HepG2 (cell line): Measurements from ENCODE around the gene NDC80. TPM values are rescaled to one million over a fixed set of nuclear protein-coding genes. Genes with fewer than 3 reads are reported as not detected.

Experiments used
- ATAC-seq: fragments of 200-7000 bp; cut with Tn5 transposase; 3 replicates; pipeline ENCODE4 v1.9.1; 2020; ENCODE audit warnings: mild to moderate bottlenecking, moderate library complexity
- BruUV-seq: library from RNA; stranded (reverse); fragments of 400-500 nt; replicated peaks from 2 replicates; lab custom pipeline; 2021; lab: Mats Ljungman, UMichigan
- CTCF ChIA-PET: fragments of 300-600 bp; formaldehyde crosslinking; extraction: SDS; loops from one replicate; lab custom pipeline; 2021; ENCODE audit warnings: low total read pairs, inconsistent platforms, low intra/inter-chr PET ratio; lab: Yijun Ruan, JAX
- POLR2A ChIA-PET: fragments of 350-600 bp; sonication (Branson Sonifier 250); formaldehyde crosslinking; loops from one replicate; lab custom pipeline; 2020; ENCODE audit warnings: antibody characterized with exemption, inconsistent platforms; lab: Yijun Ruan, JAX
- DNase-seq: peaks from one replicate; pipeline ENCODE4 v3.0.0-alpha.2; 2015; ENCODE audit warnings: low spot score
- FAIRE-seq: peaks from 3 replicates; lab custom pipeline; 2011; peaks lifted over from hg19 to GRCh38; lab: Jason Lieb, UNC
- H2AFZ ChIP-seq: one replicate; pipeline ENCODE4 v1.6.1; 2011; ENCODE audit warnings: low read length, inconsistent platforms
- H3K27ac ChIP-seq: fragments of 300-600 bp; 3 replicates; pipeline ENCODE4 v1.8.0; 2011; ENCODE audit warnings: mixed run types, mild to moderate bottlenecking, mixed read lengths, low read length, inconsistent platforms; ENCODE audit not compliant: insufficient read depth; ENCODE audit errors: extremely low read length
- H3K27me3 ChIP-seq, 2 experiments: fragments of 200-600 bp in 1 of 2; 2 replicates in 1 of 2; 3 replicates in 1 of 2; pipeline versions ENCODE4 v1.6.0 to v1.8.0; 2011; ENCODE audit warnings: low read length in 2 of 2, mild to moderate bottlenecking in 2 of 2, moderate library complexity in 2 of 2, inconsistent platforms in 1 of 2; ENCODE audit not compliant: insufficient read depth in 2 of 2, control insufficient read depth in 1 of 2
- H3K36me3 ChIP-seq, 2 experiments: fragments of 200-600 bp in 1 of 2; replicated peaks in 1 of 2; 2 replicates in 1 of 2; 3 replicates in 1 of 2; pipeline versions ENCODE4 v1.5.1 to v1.8.0; 2011; ENCODE audit warnings: low read length in 2 of 2, inconsistent platforms in 1 of 2; ENCODE audit not compliant: insufficient read depth in 2 of 2, control insufficient read depth in 1 of 2
- H3K4me1 ChIP-seq: 2 replicates; pipeline ENCODE4 v1.5.1; 2012; ENCODE audit warnings: low read length, inconsistent platforms; ENCODE audit not compliant: insufficient read depth
- H3K4me2 ChIP-seq: 2 replicates; pipeline ENCODE4 v1.6.0; 2011; ENCODE audit warnings: low read depth, low read length, inconsistent platforms
- H3K4me3 ChIP-seq, 3 experiments: fragments of 200-600 bp in 1 of 3; sonication (generic), shearing (Covaris generic) in 1 of 3; replicated peaks in 1 of 3; 2 replicates each; pipeline ENCODE4 v1.5.1; 2011 to 2016; ENCODE audit warnings: low read length in 3 of 3, inconsistent platforms in 2 of 3, low read depth in 2 of 3, mild to moderate bottlenecking in 2 of 3, control low read depth in 1 of 3, mixed read lengths in 1 of 3; ENCODE audit not compliant: insufficient read depth in 1 of 3
- H3K79me2 ChIP-seq: one replicate; pipeline ENCODE4 v1.6.1; 2011; ENCODE audit warnings: low read length, inconsistent platforms; ENCODE audit not compliant: insufficient read depth
- H3K9ac ChIP-seq: 2 replicates; pipeline ENCODE4 v1.6.0; 2011; ENCODE audit warnings: mild to moderate bottlenecking, low read depth, low read length, inconsistent platforms; ENCODE audit not compliant: insufficient read depth
- H3K9me3 ChIP-seq: 2 replicates; pipeline ENCODE4 v1.5.1; 2012; ENCODE audit warnings: mild to moderate bottlenecking, low read length
- H4K20me1 ChIP-seq: 2 replicates; pipeline ENCODE4 v1.6.0; 2011; ENCODE audit warnings: inconsistent platforms, mild to moderate bottlenecking, low read length, moderate library complexity; ENCODE audit not compliant: insufficient read depth
- CENPT ChIP-seq: sonication (generic); formaldehyde crosslinking; IDR thresholded peaks from 2 replicates; pipeline ENCODE4 v1.8.0; 2022; ENCODE audit warnings: low read depth, mild to moderate bottlenecking, moderate library complexity, missing genetic modification reagents
- DR1 ChIP-seq: sonication (generic); formaldehyde crosslinking; IDR thresholded peaks from 2 replicates; pipeline ENCODE4 v1.8.0; 2021; ENCODE audit warnings: mild to moderate bottlenecking, missing genetic modification reagents, inconsistent platforms
- ETS1 ChIP-seq: sonication (generic); formaldehyde crosslinking; IDR thresholded peaks from 2 replicates; pipeline ENCODE4 v1.4.0; 2020; ENCODE audit warnings: missing genetic modification reagents
- FOXK2 ChIP-seq: fragments of 450-650 bp; IDR thresholded peaks from 2 replicates; pipeline ENCODE4 v1.6.1; 2016
- GABPB1 ChIP-seq: IDR thresholded peaks from 2 replicates; pipeline ENCODE4 v1.6.1; 2016; ENCODE audit warnings: mild to moderate bottlenecking, missing genetic modification reagents, moderate library complexity, missing compliant biosample characterization
- HNF4A ChIP-seq: sonication (generic); formaldehyde crosslinking; IDR thresholded peaks from 2 replicates; pipeline ENCODE4 v1.4.0; 2020; ENCODE audit warnings: missing genetic modification reagents
- IRF9 ChIP-seq: sonication (generic); formaldehyde crosslinking; IDR thresholded peaks from 2 replicates; pipeline ENCODE4 v1.8.0; 2022; ENCODE audit warnings: missing genetic modification reagents, mild to moderate bottlenecking, borderline replicate concordance
- PAF1 ChIP-seq: IDR thresholded peaks from 2 replicates; pipeline ENCODE4 v1.6.1; 2016; ENCODE audit warnings: missing genetic modification reagents, missing compliant biosample characterization
- PBX2 ChIP-seq: IDR thresholded peaks from 2 replicates; pipeline ENCODE4 v1.6.1; 2016; ENCODE audit warnings: control low read depth
- POLR2G ChIP-seq: fragments of 200-400 bp; formaldehyde crosslinking; IDR thresholded peaks from 2 replicates; pipeline ENCODE4 v1.6.1; 2018; ENCODE audit warnings: mild to moderate bottlenecking, low read depth, low read length, moderate library complexity
- RBAK ChIP-seq: sonication (generic); formaldehyde crosslinking; IDR thresholded peaks from 2 replicates; pipeline ENCODE4 v1.5.1; 2020; ENCODE audit warnings: mild to moderate bottlenecking, missing genetic modification reagents
- ZBTB1 ChIP-seq: sonication (generic); formaldehyde crosslinking; IDR thresholded peaks from 2 replicates; pipeline ENCODE4 v1.4.0; 2020; ENCODE audit warnings: missing genetic modification reagents, borderline replicate concordance
- ZBTB21 ChIP-seq: sonication (generic); formaldehyde crosslinking; IDR thresholded peaks from 2 replicates; pipeline ENCODE4 v1.4.0; 2020; ENCODE audit warnings: missing genetic modification reagents
- ZBTB7B ChIP-seq: sonication (generic); formaldehyde crosslinking; IDR thresholded peaks from 2 replicates; pipeline ENCODE4 v1.4.0; 2020; ENCODE audit warnings: missing genetic modification reagents
- ZKSCAN8 ChIP-seq: IDR thresholded peaks from 2 replicates; pipeline ENCODE4 v1.6.1; 2016; ENCODE audit warnings: borderline replicate concordance, missing genetic modification reagents, missing compliant biosample characterization
- ZNF317 ChIP-seq: sonication (generic); formaldehyde crosslinking; IDR thresholded peaks from 2 replicates; pipeline ENCODE4 v1.5.0; 2020; ENCODE audit warnings: mild to moderate bottlenecking, missing genetic modification reagents
- ZNF766 ChIP-seq: sonication (generic); formaldehyde crosslinking; IDR thresholded peaks from 2 replicates; pipeline ENCODE4 v1.5.0; 2020; ENCODE audit warnings: missing genetic modification reagents, borderline replicate concordance
- ZNF782 ChIP-seq: sonication (generic); formaldehyde crosslinking; IDR thresholded peaks from 2 replicates; pipeline ENCODE4 v1.4.0; 2020; ENCODE audit warnings: missing genetic modification reagents, mild to moderate bottlenecking, borderline replicate concordance
- WGBS: methylation state at CpG from one replicate; pipeline ENCODE4 v1.1.6; 2017; ENCODE audit warnings: low lambda C conversion rate; 5-methylcytosine and 5-hydroxymethylcytosine counted together
- in situ Hi-C: cut with HindIII; loops from 2 replicates; pipeline ENCODE4 v1.10.0; 2017; ENCODE audit warnings: low pct_unique_long_range_greater_than_20kb; ENCODE audit not compliant: extremely low pct_ligation_motif_present
- intact Hi-C: fragments of 100-400 bp; cut with micrococcal nuclease; formaldehyde crosslinking; loops from one replicate; pipeline ENCODE4 v1.10.0; 2022; ENCODE audit not compliant: unreplicated experiment
- polyA plus RNA-seq, 8 experiments: library from polyadenylated mRNA; depleted of rRNA in 3 of 8; stranded (reverse) in 7 of 8; unstranded in 1 of 8; fragments of >200 nt; fragmentation: Illumina TruSeq in 4 of 8; extraction: Trizol in 4 of 8; gene quantifications; 2 replicates each; pipeline versions ENCODE4 v1.2.1 to v1.2.3, GENCODE V29; 2011 to 2016; ENCODE audit warnings: low read depth in 4 of 8, missing spikeins in 1 of 8, mixed read lengths in 1 of 8; ENCODE audit not compliant: insufficient read depth in 1 of 8
- total RNA-seq, 5 experiments: library from RNA; depleted of rRNA; stranded (reverse); fragments of >200 nt; fragmentation: Illumina TruSeq; extraction: Trizol; gene quantifications; 2 replicates each; pipeline ENCODE4 v1.2.3, GENCODE V29; 2016; ENCODE audit warnings: low read depth in 1 of 5
- TF ChIP-seq, protein P1 (sequence below): sonication (generic); formaldehyde crosslinking; conservative IDR thresholded peaks from 2 replicates; pipeline ENCODE4 v1.4.0; 2020; ENCODE audit warnings: missing genetic modification reagents

NDC80 gene
- total and polyA plus RNA-seq, 2 of the 13 experiments (the other 11 are each of a cell fraction or from before 2014, with no cell fraction given) = 9.6 to 33.0 TPM

DNA sequence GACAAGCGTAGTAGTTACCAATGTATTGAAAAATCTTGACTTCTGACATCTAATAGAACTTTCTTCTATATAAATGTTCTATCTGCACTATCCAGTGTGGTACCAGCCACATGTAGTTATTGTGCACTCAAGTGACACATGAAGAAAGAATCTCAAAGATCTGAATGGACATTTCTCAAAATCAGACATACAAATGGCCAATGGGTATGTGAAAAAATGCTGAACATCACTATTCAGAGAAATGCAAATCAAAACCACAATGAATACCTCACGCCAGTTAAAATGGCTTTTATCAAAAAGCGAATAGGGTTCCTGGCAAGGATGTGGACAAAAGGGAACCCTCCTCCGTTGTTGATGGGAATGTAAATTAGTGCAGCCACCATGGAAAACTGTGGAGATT lies 46.7 kb downstream of the NDC80 start:
- no peaks in the 10 kb centered on the region for H3K79me2 ChIP-seq
- TF ChIP-seq POLR2G (no peak), FOXK2 (no peak), ZNF766 (CRISPR knock-in tag) (no peak), GABPB1 (no peak), RBAK (CRISPR knock-in tag) (no peak), ZNF782 (CRISPR knock-in tag) (no peak), ZBTB21 (CRISPR knock-in tag) (no peak), IRF9 (CRISPR knock-in tag) (no peak), ZNF317 (no peak), HNF4A (CRISPR knock-in tag) (no peak), ZKSCAN8 (CRISPR knock-in tag) (no peak), ZBTB7B (no peak), PAF1 (CRISPR knock-in tag) (no peak), ETS1 (CRISPR knock-in tag) (no peak), PBX2 (CRISPR knock-in tag) (no peak), ZBTB1 (CRISPR knock-in tag) (no peak), CENPT (no peak), DR1 (CRISPR knock-in tag) (no peak)
- TF ChIP-seq, protein P1, sequence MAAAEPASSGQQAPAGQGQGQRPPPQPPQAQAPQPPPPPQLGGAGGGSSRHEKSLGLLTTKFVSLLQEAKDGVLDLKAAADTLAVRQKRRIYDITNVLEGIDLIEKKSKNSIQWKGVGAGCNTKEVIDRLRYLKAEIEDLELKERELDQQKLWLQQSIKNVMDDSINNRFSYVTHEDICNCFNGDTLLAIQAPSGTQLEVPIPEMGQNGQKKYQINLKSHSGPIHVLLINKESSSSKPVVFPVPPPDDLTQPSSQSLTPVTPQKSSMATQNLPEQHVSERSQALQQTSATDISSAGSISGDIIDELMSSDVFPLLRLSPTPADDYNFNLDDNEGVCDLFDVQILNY (CRISPR knock-in tag) = no peak
- ChIA-PET CTCF (no interaction called here), POLR2A (no interaction called here)
- no TSS peak for BruUV-seq
- no peak for FAIRE-seq
- in situ Hi-C loops = no loop called here
- no peak overlapping the region for H3K9ac ChIP-seq
- over 99% methylated on average over 4 of the region's 4 CpGs for WGBS
- intact Hi-C loops = no loop called here
- H3K9me3 ChIP-seq = no peaks in the 10 kb centered on the region
- no peak overlapping the region for H3K27ac ChIP-seq
- H2AFZ ChIP-seq = no peak overlapping the region
- peaks cover 2 to 10% of the 10 kb centered on the region in 2 experiments; a peak in 3 of 5 replicates for H3K36me3 ChIP-seq
- H3K4me1 ChIP-seq = no peaks in the 10 kb centered on the region
- H3K4me2 ChIP-seq = no peak overlapping the region
- no peaks in the 10 kb centered on the region for H3K27me3 ChIP-seq
- ATAC-seq = no peak
- H4K20me1 ChIP-seq = no peaks in the 10 kb centered on the region
- no peak overlapping the region for H3K4me3 ChIP-seq
- no peak for DNase-seq
